Measurements from ENCODE around the gene FOXL1.
"Not testable (repeated sequence)": the region's sequence is repeated elsewhere in the genome, so short reads cannot be mapped to it uniquely, and the experiment has no call there.

- TF ChIP-seq POLR2A, CTCF (IDR thresholded peaks at IDR 0.05): not testable (repeated sequence)
These were observed 9.6 kb downstream of the FOXL1 start for GRCh38 chr16:86587955-86588354.
